Hepatocyte (in vitro differentiated cells): ENCODE results near the gene RAB8A. TPM values are rescaled to one million over a fixed set of nuclear protein-coding genes. Genes with fewer than 3 reads are reported as not detected.
A peak's percentile ranks its signal among the peaks of the same experiment; 100 is the strongest.

Experiments
- DNase-seq: peaks from one replicate; pipeline ENCODE4 v3.0.0-alpha.2; 2016; ENCODE audit warnings: low spot score
- H2AFZ ChIP-seq: fragments of 200-600 bp; sonication (generic); 2 replicates; pipeline ENCODE4 v1.6.0; 2016; ENCODE audit warnings: antibody characterized with exemption, mild to moderate bottlenecking
- H3K27ac ChIP-seq: fragments of 200-600 bp; sonication (generic); 2 replicates; pipeline ENCODE4 v1.5.1; 2016; ENCODE audit warnings: mild to moderate bottlenecking
- H3K27me3 ChIP-seq: fragments of 200-600 bp; sonication (generic); 2 replicates; pipeline ENCODE4 v1.6.1; 2016
- H3K36me3 ChIP-seq: fragments of 200-600 bp; sonication (generic); replicated peaks from 2 replicates; pipeline ENCODE4 v1.5.1; 2016; ENCODE audit warnings: low read depth; ENCODE audit not compliant: insufficient read depth
- H3K4me1 ChIP-seq: fragments of 200-600 bp; sonication (generic); 2 replicates; pipeline ENCODE4 v1.5.1; 2016; ENCODE audit warnings: mild to moderate bottlenecking, moderate library complexity; ENCODE audit not compliant: insufficient read depth
- H3K4me2 ChIP-seq: fragments of 200-600 bp; sonication (generic); 2 replicates; pipeline ENCODE4 v1.6.0; 2016
- H3K4me3 ChIP-seq: fragments of 200-600 bp; sonication (generic); 2 replicates; pipeline ENCODE4 v1.5.1; 2016; ENCODE audit warnings: mild to moderate bottlenecking
- H3K79me2 ChIP-seq: fragments of 200-600 bp; sonication (generic); 2 replicates; pipeline ENCODE4 v1.6.0; 2017; ENCODE audit warnings: mild to moderate bottlenecking
- H3K9me2 ChIP-seq: fragments of 200-600 bp; sonication (generic); replicated peaks from 2 replicates; pipeline ENCODE4 v1.6.0; 2017; ENCODE audit warnings: mild to moderate bottlenecking; ENCODE audit not compliant: insufficient read depth
- H3K9me3 ChIP-seq: fragments of 200-600 bp; sonication (generic); 2 replicates; pipeline ENCODE4 v1.5.1; 2016; ENCODE audit warnings: low read depth, mild to moderate bottlenecking
- H4K20me1 ChIP-seq: fragments of 200-600 bp; sonication (generic); 2 replicates; pipeline ENCODE4 v1.6.0; 2016; ENCODE audit warnings: mild to moderate bottlenecking; ENCODE audit not compliant: insufficient read depth, poor library complexity, severe bottlenecking
- EZH2 ChIP-seq: fragments of 200-600 bp; sonication (generic); IDR thresholded peaks from 2 replicates; pipeline ENCODE4 v1.6.1; 2016; ENCODE audit warnings: antibody characterized with exemption, mild to moderate bottlenecking, borderline replicate concordance
- EZH2phosphoT487 ChIP-seq: fragments of 200-600 bp; sonication (generic); IDR thresholded peaks from one replicate; pipeline ENCODE4 v1.6.1; 2018; ENCODE audit warnings: antibody characterized with exemption, mild to moderate bottlenecking, low read depth, moderate library complexity; ENCODE audit not compliant: unreplicated experiment, severe bottlenecking
- WGBS: methylation state at CpG from one replicate; pipeline ENCODE4 v1.1.6; 2016; ENCODE audit warnings: low lambda C conversion rate; ENCODE audit errors: missing lambda C conversion rate; 5-methylcytosine and 5-hydroxymethylcytosine counted together
- polyA plus RNA-seq: library from polyadenylated mRNA; unstranded; fragments of >200 nt; fragmentation: Nextera tagmentation; extraction: Ambion mirVana; gene quantifications from 2 replicates; pipeline ENCODE4 v1.2.1, GENCODE V29; 2016
- total RNA-seq: library from RNA; depleted of rRNA; stranded (reverse); fragments of >200 nt; gene quantifications from 2 replicates; pipeline ENCODE4 v1.2.3, GENCODE V29; 2014
- TF ChIP-seq, protein P1 (sequence below): fragments of 200-600 bp; sonication (generic); IDR thresholded peaks from 2 replicates; pipeline ENCODE4 v1.5.1; 2016; ENCODE audit warnings: antibody characterized with exemption, mild to moderate bottlenecking; ENCODE audit not compliant: poor library complexity

Gene RAB8A
- total and polyA plus RNA-seq, 2 experiments from 2014 or later: 60.2 to 89.5 TPM

GRCh38 chr19:16068696-16069259 is 42.9 kb upstream of the RAB8A start:
- Histone ChIP-seq H3K4me1 (no peaks in the 10 kb centered on the region), H3K9me2 (no peaks in the 10 kb centered on the region), H3K79me2 (no peaks in the 10 kb centered on the region), H3K27me3 (no peaks in the 10 kb centered on the region), H3K4me3 (no peak overlapping the region), H3K36me3 (no peaks in the 10 kb centered on the region), H3K9me3 (no peaks in the 10 kb centered on the region), H4K20me1 (no peaks in the 10 kb centered on the region), H3K4me2 (no peak overlapping the region), H2AFZ (no peak overlapping the region), H3K27ac (no peak overlapping the region)
- WGBS: 86% methylated on average over 10 of the region's 10 CpGs
- no peak for DNase-seq
- TF ChIP-seq, protein P1, sequence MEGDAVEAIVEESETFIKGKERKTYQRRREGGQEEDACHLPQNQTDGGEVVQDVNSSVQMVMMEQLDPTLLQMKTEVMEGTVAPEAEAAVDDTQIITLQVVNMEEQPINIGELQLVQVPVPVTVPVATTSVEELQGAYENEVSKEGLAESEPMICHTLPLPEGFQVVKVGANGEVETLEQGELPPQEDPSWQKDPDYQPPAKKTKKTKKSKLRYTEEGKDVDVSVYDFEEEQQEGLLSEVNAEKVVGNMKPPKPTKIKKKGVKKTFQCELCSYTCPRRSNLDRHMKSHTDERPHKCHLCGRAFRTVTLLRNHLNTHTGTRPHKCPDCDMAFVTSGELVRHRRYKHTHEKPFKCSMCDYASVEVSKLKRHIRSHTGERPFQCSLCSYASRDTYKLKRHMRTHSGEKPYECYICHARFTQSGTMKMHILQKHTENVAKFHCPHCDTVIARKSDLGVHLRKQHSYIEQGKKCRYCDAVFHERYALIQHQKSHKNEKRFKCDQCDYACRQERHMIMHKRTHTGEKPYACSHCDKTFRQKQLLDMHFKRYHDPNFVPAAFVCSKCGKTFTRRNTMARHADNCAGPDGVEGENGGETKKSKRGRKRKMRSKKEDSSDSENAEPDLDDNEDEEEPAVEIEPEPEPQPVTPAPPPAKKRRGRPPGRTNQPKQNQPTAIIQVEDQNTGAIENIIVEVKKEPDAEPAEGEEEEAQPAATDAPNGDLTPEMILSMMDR: no peak
- TF ChIP-seq EZH2 (no peak), EZH2phosphoT487 (no peak)

- no peaks in the 10 kb centered on the region for H3K79me2 ChIP-seq
- H2AFZ ChIP-seq: no peak overlapping the region
- DNase-seq: no peak
- 94% methylated on average over 10 of the region's 10 CpGs for WGBS
- H3K9me2 ChIP-seq: no peaks in the 10 kb centered on the region
- TF ChIP-seq EZH2phosphoT487 (no peak), EZH2 (no peak)
- TF ChIP-seq, protein P1: no peak
- H3K36me3 ChIP-seq: no peaks in the 10 kb centered on the region
- no peaks in the 10 kb centered on the region for H3K27me3 ChIP-seq
- H3K27ac ChIP-seq: peak overlapping the region; percentile 70
- H3K4me2 ChIP-seq: no peak overlapping the region
- H3K4me1 ChIP-seq: no peaks in the 10 kb centered on the region
- H3K9me3 ChIP-seq: no peaks in the 10 kb centered on the region
- no peak overlapping the region for H3K4me3 ChIP-seq
- H4K20me1 ChIP-seq: no peaks in the 10 kb centered on the region
Measured at GRCh38 chr19:16069813-16070365, 41.8 kb upstream of the RAB8A start.

- no peak for DNase-seq
Measured at GRCh38 chr19:16070366-16070990, 41.2 kb upstream of the RAB8A start.

More at GRCh38 chr19:16070366-16070990, 41.2 kb upstream of the RAB8A start:
- WGBS: 86% methylated on average over 16 of the region's 16 CpGs
- Histone ChIP-seq H3K9me2 (no peaks in the 10 kb centered on the region), H3K27ac (peak overlapping the region; percentile 70), H3K27me3 (no peaks in the 10 kb centered on the region), H3K4me3 (no peak overlapping the region), H3K36me3 (no peaks in the 10 kb centered on the region), H3K4me2 (no peak overlapping the region), H2AFZ (no peak overlapping the region), H3K79me2 (peaks cover 6% of the 10 kb centered on the region), H4K20me1 (no peaks in the 10 kb centered on the region), H3K9me3 (no peaks in the 10 kb centered on the region), H3K4me1 (no peaks in the 10 kb centered on the region)
- TF ChIP-seq, protein P1: no peak
- TF ChIP-seq EZH2 (no peak), EZH2phosphoT487 (no peak)
